A549 (cell line): ENCODE measurements around the gene SLC24A4.

Experiments
- CTCF ChIP-seq: fragments of >200 bp; sonication (Bioruptor Twin); formaldehyde crosslinking; IDR thresholded peaks from 3 replicates; pipeline ENCODE4 v1.5.1; 2016
- EP300 ChIP-seq, 2 experiments: fragments of >200 bp; sonication (Bioruptor Twin); formaldehyde crosslinking; IDR thresholded peaks; 2 replicates in 1 of 2; 3 replicates in 1 of 2; pipeline ENCODE4 v1.6.1; 2016 to 2017
- JUNB ChIP-seq: fragments of >200 bp; sonication (Bioruptor Twin); formaldehyde crosslinking; IDR thresholded peaks from 2 replicates; pipeline ENCODE4 v1.6.1; 2016
- POLR2A ChIP-seq: IDR thresholded peaks from 2 replicates; pipeline ENCODE4 v1.6.1; 2012; ENCODE audit warnings: mild to moderate bottlenecking, low read length
- RFX5 ChIP-seq: fragments of 450-650 bp; IDR thresholded peaks from 2 replicates; pipeline ENCODE4 v1.7.1; 2014; ENCODE audit warnings: antibody characterized with exemption, mild to moderate bottlenecking, moderate library complexity
- TP53 ChIP-seq: fragments of 250-450 bp; sonication (Bioruptor Pico); IDR thresholded peaks from 2 replicates; pipeline ENCODE4 v1.5.0; 2021; ENCODE audit warnings: mild to moderate bottlenecking, moderate library complexity

- no peak for TF ChIP-seq EP300 (IDR thresholded peaks at IDR 0.05)
- no peak for TF ChIP-seq POLR2A
- TF ChIP-seq CTCF, result no peak
- TF ChIP-seq TP53 (CRISPR knock-in tag), result no peak
- no peak for TF ChIP-seq RFX5
- no peak for TF ChIP-seq JUNB
These were observed 104.1 kb downstream of the SLC24A4 start for GRCh38 chr14:92427096-92427495.
